Fibroblast of peridontal ligament (primary cell): ENCODE results near the gene RECQL.

Experiments
- DNase-seq: peaks from one replicate; pipeline ENCODE4 v3.0.0-alpha.2; 2010; ENCODE audit errors: extremely low read depth

RECQL gene, protein sequence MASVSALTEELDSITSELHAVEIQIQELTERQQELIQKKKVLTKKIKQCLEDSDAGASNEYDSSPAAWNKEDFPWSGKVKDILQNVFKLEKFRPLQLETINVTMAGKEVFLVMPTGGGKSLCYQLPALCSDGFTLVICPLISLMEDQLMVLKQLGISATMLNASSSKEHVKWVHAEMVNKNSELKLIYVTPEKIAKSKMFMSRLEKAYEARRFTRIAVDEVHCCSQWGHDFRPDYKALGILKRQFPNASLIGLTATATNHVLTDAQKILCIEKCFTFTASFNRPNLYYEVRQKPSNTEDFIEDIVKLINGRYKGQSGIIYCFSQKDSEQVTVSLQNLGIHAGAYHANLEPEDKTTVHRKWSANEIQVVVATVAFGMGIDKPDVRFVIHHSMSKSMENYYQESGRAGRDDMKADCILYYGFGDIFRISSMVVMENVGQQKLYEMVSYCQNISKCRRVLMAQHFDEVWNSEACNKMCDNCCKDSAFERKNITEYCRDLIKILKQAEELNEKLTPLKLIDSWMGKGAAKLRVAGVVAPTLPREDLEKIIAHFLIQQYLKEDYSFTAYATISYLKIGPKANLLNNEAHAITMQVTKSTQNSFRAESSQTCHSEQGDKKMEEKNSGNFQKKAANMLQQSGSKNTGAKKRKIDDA

DNA sequence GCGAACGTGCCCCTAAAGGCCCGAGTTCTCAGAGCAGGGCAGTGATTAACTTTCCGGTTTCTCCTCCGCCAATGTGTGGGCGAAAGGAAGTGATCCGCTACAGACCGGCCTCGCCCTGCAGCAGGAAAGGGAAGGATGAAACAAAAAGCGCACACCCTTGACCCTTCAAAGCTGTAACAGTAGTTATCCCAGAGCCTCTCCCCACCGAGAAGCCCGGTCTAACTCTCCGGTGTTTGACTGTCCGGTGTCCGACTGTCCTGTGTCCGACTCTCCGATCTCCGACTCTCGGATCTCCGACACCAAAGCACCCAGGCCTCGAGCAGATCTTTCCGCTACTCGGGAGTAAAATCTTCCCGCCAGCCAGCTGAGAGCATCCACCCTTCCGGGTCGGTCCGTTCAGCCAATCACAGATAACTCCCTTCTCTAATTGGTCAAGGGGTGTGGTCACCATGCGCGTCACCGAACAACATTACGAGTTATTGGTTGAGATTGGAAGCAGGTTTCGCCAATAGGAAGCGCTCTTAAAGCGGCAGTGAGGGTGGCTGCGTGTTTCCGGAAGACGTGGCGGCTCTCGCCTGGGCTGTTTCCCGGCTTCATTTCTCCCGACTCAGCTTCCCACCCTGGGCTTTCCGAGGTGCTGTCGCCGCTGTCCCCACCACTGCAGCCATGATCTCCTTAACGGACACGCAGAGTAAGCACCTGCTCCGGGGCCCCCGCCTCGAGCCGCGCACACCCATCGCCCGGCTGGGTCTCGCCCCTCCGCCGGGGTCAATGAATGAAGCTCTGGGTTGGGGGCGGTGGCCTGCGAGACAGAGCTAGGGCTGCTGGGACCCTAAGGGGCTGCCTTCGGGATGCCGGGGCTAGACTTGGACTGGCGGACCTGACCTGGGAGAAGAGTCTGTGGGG lies at the start of gene RECQL, which contains the start of gene GOLT1B:
Gene RECQL (minus strand): TSS at position 378 of the 906 bp plus-strand sequence. CDS start 2,065 bp downstream, outside the sequence.
Gene GOLT1B (plus strand): TSS at position 532 of the 906 bp plus-strand sequence. CDS start 135 bp downstream, at position 667.
- DNase-seq, result peak; percentile 99

GRCh38 chr12:21547437-21547836 lies 46.0 kb upstream of the RECQL start:
- DNase-seq, result no peak

DNA sequence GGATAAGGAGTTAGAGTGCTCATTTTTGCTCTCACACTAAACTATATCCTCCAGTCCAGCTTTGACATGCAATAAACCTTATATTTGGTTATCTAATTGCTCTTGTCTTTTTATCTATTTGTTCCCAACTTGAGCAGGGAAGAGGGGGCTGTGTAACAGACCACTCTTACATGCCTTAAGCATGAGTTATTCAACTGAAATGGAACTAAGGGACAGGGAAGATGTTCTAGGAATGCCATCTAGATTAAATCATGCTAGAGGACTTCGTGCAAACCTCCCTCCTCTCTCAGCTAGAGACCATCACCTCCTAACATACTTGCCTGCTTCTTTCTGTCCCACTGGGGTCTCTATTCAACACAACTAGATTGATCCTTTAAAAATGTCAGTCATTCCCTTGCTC lies 45.3 kb upstream of the RECQL start:
- no peak for DNase-seq

DNA sequence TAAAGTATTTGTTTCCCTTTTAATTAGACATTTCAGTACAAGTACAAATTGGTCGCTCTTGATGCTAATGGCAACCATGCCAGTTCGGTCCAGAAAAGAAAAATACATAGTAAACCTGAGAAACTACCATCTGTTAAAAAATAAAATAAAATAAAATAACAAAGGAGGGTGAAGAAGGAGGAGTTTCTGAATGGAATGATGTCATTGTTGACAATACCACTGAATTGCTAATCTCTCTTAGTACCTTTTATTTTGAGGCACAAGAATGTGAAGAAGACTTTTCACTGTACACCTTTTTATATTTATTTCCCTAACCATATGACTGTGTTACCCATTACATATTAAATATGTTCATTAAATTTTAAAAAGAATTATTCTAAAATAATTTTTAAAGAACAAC lies 44.1 kb upstream of the RECQL start:
- no peak for DNase-seq

- DNase-seq, result no peak
These were observed 41.7 kb upstream of the RECQL start for GRCh38 chr12:21543151-21543550.

DNA sequence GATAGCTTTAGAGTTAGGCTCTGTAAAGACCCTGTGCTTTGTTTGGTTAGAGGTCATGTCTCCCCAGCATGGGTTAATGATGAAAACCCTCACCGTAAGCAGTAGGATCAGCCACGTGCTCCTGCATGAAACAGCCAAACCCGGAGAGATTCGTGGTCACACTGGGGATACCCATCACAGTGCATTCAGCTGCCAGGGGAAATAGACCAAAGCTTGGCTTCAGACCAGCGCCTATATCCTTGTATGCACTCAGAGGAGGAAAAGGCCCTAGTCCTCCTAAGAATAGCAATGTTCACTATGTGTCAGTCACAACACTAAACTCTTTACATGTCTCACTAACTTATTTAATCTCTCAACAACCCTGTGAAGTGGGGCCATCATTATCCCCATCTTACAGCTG lies 41.0 kb upstream of the RECQL start:
- DNase-seq, result no peak

DNA sequence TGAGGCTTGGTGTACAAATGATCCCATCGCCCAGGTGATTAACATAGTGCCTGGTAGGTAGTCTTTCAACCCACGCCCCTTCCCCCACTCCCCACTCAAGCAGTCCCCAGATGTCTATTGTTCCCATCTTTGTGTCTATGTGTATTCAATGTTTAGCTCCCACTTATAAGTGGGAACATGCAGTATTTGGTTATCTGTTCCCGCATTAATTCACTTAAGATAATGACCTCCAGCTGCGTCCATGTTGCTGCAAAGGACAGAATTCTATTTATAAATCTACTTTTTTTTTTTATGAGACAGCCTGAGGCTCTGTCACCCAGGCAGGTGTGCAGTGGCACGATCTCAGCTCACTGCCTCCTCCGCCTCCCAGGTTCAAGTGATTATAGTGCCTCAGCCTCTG lies 40.3 kb upstream of the RECQL start:
- DNase-seq, result no peak

- DNase-seq, result no peak
These were observed 38.4 kb upstream of the RECQL start for GRCh38 chr12:21539797-21540196.

- DNase-seq, result no peak
These were observed 36.7 kb upstream of the RECQL start for GRCh38 chr12:21538061-21538653.

DNA sequence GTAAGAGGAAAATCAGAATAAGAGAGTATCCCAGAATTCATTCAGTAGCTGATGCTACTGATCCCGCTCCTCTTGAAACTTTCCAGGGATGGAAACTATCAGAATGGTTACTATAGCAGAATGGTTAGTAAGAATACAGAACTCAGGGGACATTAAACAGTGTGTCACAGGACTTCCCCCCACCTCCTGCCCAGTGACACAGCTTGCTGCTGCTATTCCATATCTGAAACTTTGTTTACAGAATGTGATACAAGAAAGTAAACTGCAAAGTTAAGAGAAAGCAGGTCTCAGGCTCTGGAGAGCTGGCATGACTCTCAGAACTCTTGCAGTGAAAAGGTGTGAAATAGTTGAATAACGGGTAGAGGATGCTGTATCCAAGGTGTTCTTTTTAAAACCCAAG lies 28.0 kb upstream of the RECQL start:
- no peak for DNase-seq

DNA sequence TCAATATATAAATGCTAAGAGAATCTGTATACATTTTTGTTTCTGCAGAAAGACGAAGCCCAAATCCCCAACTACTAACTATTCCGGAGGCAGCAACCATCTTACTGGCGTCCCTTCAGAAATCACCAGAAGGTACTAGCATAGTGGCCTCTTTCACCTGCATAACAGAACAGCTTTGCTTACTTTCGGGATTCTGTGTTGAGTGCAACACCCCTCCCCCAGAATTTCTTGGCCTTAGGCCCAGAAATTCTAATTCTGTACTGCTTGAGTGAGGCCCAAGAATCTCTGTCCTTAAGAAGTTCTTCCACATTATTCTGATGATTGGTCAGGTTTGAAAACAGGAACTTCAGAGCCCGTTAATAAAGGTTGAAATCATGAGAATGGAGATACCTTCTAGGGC lies 27.5 kb upstream of the RECQL start:
- no peak for DNase-seq

DNA sequence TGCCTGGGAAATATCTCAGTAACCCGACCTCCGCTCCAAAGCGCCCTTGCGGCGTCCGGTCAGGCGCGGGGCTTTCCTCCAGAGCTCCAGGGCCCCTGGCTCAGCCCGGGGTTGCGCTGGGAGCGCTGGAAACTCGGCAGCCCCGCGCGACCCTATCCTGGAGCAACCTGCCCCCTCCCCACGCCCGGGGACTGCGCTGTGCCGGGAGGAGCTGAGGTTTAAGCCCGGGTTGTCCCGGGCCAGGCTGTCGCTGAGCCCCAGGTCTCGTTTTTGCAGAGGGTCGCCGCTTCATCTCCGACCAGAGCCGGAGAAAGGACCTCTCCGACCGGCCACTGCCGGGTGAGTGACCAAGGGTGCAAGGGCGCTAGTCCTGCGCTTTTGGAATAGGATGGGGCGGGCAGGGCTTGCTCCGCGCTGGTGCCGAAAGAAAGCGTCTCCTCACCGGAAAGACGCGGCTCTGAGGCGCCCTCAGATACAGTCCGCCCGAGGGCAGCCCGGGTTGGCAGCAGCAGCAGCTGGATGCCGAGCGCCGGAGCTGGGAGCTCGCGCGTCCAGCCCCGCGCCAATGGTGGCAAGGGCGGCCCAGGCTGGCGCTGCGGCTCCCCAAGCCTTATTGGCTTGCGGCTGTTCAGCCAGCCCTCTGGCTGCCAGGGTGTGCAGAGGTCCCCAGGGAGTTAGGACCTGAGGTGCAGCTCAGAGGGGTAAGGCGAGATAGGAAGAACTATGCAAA lies 26.2 kb upstream of the RECQL start:
- DNase-seq, result peak; percentile 35

DNA sequence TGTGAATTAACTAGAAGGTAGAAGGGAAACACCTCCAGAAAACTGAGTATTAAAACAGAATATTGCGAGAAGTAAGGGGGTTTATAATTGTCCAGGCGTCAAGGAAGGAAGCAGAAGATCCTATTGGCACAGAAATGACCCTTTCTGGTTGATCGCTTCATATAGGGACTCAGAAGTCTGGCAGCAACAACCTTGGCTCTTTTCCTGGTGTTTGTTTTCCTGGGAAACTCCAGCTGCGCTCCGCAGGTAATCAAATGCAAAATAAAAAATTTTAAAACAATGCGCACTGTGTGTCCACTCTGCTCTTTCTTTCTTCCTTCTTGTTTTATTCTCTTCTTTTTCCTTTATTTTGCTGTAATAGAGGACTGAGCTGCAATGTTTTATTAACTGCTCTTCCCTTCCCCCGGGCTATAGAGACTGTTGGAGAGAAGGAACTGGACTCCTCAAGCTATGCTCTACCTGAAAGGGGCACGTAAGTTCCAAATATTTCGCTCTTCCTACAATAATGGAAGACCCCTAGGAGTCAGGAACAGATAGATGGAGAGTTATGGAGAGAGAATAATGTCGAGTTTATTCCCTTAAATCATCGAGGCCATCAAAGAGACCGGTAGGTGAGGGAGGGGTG lies 25.4 kb upstream of the RECQL start:
- DNase-seq, result no peak

DNA sequence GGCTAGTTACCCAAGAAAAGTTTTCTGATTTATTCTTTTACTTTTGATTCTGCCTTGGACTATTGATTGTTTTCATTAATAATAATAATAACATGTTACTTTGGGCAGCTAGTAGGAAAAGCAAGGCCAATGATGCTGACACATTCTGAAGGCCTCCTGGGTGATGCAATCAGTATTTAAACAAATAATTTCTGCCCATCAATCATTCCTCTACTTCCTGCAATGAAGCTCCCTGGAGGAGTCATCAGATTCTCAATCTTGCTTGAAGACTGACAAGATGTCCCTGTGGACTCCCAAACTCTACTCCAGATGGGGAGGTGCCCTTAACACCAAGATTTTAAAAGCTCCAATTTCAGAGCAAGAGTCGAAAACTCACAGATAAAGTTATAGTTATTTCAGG lies 24.6 kb upstream of the RECQL start, which contains the start of gene SPX:
Gene SPX (plus strand): TSS at position 244 of the 400 bp plus-strand sequence. CDS start 177 bp downstream, outside the sequence.
- DNase-seq, result no peak

DNA sequence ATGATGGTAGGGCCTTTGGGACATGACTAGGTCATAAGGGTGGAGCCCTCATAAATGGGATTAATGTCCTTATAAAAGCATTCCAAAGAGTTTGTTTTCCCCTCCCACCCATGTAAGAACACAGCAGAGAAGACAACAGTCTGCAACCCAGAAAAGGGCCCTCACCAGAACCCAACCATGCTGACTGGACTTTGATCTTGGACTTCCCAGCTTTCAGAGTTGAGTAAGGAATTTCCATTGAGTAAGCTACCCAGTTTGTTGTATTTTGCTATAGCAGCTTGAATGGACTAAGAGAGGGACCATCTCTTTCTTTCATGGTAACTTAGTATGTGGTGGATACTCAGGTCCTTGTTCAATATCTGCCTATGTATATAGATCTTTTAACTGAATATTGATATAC lies 21.7 kb upstream of the RECQL start:
- DNase-seq, result no peak

GRCh38 chr12:21521541-21521940 lies 20.1 kb upstream of the RECQL start:
- no peak for DNase-seq

DNA sequence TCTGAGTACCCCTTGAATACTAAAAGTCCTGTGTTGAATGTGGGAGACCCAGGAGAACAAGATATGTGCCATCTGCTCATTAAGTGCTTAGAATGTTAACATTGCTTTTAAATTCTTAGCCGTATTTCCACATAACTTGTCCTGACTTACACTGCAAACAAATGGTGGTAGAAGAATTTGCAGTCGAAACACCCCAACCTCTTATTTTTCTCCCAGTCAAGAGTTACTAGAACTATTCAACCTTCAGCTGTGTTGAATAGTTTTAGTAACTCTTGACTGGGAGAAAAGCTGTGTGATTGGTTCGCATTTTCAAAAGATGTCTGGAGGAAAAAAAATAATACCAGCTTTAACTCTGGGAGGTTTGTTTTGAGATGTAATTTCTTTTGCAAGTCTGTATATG lies 17.0 kb upstream of the RECQL start:
- peak; percentile 8 for DNase-seq

DNA sequence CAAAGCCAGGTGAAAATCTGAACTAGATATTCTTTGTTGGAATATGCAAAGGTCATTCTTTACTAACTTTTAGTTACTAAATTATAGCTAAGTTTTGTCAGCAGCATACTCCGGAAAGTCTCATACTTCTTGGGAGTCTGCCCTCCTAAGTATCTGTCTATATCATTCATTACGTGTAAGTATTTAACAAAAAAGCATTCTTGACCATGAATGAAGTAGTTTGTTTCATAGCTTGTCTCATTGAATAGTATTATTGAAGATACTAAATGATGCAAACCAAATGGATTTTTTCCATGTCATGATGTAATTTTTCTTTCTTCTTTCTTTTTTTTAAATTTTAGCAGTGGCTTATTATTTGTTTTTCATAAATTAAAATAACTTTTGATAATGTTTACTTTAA lies 14.8 kb upstream of the RECQL start:
- DNase-seq, result no peak

GRCh38 chr12:21509768-21510167 lies 8.3 kb upstream of the RECQL start:
- no peak for DNase-seq

DNA sequence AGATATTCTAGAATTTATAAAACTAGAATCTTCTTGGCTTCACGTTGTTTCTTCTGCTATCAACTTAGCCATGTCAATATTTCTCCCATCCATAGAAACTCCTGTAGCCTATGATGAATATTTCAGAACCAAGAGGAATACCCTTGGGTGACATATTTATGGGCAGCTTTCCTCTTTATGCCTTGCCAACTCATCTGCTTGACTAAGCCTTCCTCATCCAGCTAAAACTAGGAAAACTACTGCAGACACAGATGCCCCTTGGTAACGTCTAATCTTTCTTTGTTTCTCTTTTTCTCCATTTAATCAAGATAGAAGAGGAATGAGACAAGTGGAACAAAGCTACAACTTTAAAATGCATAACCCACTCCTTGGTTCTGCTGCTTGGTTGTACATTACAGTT lies 6.4 kb upstream of the RECQL start:
- no peak for DNase-seq

DNA sequence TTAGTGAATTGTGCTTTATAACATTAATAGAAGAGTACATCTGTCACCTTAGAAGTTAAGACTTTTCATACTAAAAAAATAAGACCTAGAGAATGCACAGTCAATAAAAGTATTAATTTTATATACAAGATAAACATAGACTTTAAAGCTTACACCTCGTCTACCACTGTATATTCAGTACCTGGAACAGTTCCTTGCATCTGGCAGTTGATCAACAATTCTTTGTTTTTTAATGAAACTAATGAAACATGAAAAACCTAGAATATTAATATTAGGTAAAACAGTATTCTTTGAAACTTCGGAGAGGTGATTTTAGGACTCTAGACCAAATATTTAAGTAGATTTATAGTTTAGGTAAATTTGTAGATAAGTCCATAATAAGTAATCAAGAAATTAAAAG lies 4.5 kb upstream of the RECQL start:
- no peak for DNase-seq
